Glomerular visceral epithelial cell (primary cell): ENCODE results near the gene SNED1.

Experiments
- DNase-seq: peaks from one replicate; pipeline ENCODE4 v3.0.0-alpha.2; 2016; ENCODE audit errors: extremely low spot score

SNED1 gene

GRCh38 chr2:240992572-240993291 is 5.7 kb upstream of the SNED1 start:
- no peak for DNase-seq

GRCh38 chr2:240993446-240994170 is 4.8 kb upstream of the SNED1 start:
- DNase-seq, result no peak

GRCh38 chr2:240994171-240994896 is 4.1 kb upstream of the SNED1 start:
- no peak for DNase-seq

GRCh38 chr2:240995041-240996021 is 3.1 kb upstream of the SNED1 start:
- no peak for DNase-seq

- DNase-seq, result no peak
Observed at GRCh38 chr2:240996161-240996833, 2.1 kb upstream of the SNED1 start.

- DNase-seq, result no peak
Observed at GRCh38 chr2:240996834-240997140, 1.6 kb upstream of the SNED1 start.

- DNase-seq, result no peak
Observed at GRCh38 chr2:240997141-240997855, 1.1 kb upstream of the SNED1 start.

- no peak for DNase-seq
Observed at GRCh38 chr2:240998706-240998994, 232 bp downstream of the SNED1 start.

GRCh38 chr2:240998995-240999791 is 775 bp downstream of the SNED1 start:
- DNase-seq, result no peak

GRCh38 chr2:240999873-241000541 is 1.6 kb downstream of the SNED1 start:
- DNase-seq, result no peak

GRCh38 chr2:241000831-241001321 is 2.5 kb downstream of the SNED1 start:
- no peak for DNase-seq

GRCh38 chr2:241001413-241002274 is 3.2 kb downstream of the SNED1 start:
- no peak for DNase-seq

GRCh38 chr2:241002275-241003046 is 4.0 kb downstream of the SNED1 start:
- no peak for DNase-seq

GRCh38 chr2:241003047-241003360 is 4.6 kb downstream of the SNED1 start:
- no peak for DNase-seq

GRCh38 chr2:241003369-241003768 is 5.0 kb downstream of the SNED1 start:
- DNase-seq, result no peak

- DNase-seq, result no peak
Observed at GRCh38 chr2:241003830-241004564, 5.6 kb downstream of the SNED1 start.

GRCh38 chr2:241005569-241005968 is 7.2 kb downstream of the SNED1 start:
- no peak for DNase-seq
